Erythroblast (primary cell): ENCODE measurements around the gene ANKRD63.

Experiments
- GATA1 ChIP-seq: IDR thresholded peaks from 2 replicates; pipeline ENCODE4 v1.6.1; 2011; ENCODE audit warnings: low read depth, mild to moderate bottlenecking, control low read depth, low read length, moderate library complexity
- POLR2A ChIP-seq: IDR thresholded peaks from 2 replicates; pipeline ENCODE4 v1.6.1; 2011; ENCODE audit warnings: mild to moderate bottlenecking, low read length

DNA sequence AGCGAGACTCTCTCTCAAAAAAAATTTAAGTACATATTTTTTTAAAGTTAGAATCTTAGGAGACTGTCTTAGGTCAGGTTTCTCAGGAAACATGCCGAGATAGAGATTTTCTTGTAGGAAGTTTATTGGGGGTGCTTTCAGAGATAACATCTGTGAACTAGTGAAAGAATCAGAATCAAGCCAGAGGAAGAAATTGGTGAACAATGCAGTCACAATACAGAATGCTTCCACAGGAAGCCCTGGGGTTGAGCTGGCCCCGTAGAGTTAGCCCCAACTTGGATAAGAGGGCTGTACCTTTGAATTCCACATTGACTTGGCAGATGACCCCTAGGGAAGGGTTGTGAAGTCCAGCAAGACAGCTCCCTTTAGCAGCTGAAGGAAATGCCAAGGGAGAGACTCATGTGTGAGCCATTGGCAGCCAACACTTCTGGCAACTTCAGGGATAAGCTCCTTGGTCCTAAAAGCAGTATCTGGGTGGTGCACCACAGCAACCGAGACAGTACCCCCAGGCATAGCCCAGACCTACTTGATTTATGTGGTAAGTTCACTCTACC is 31.9 kb upstream of the ANKRD63 start:
- TF ChIP-seq POLR2A (no peak), GATA1 (no peak)
